ENCODE results near the gene DDT.
"Not testable (repeated sequence)": the region's sequence is repeated elsewhere in the genome, so short reads cannot be mapped to it uniquely, and the experiment has no call there.

The DDT gene

GRCh38 chr22:23986538-23987178 is 12.4 kb upstream of the DDT start:
- DNase-seq, result not testable (repeated sequence)

GRCh38 chr22:23986089-23986488 is 11.8 kb upstream of the DDT start:
- DNase-seq, result not testable (repeated sequence)

GRCh38 chr22:23984430-23984829 is 10.2 kb upstream of the DDT start:
- DNase-seq, result no peak

- not testable (repeated sequence) for DNase-seq
Observed at GRCh38 chr22:23980567-23980966, 6.3 kb upstream of the DDT start.

- DNase-seq, result not testable (repeated sequence)
Observed at GRCh38 chr22:23979557-23980240, 5.5 kb upstream of the DDT start, which contains the start of gene GSTT2. Gene GSTT2 (plus strand): TSS chr22:23980134.

- not testable (repeated sequence) for DNase-seq
Observed at GRCh38 chr22:23977304-23977703, 3.1 kb upstream of the DDT start.

GRCh38 chr22:23974836-23975352 is 653 bp upstream of the DDT start:
- DNase-seq, result not testable (repeated sequence)

GRCh38 chr22:23971927-23972326 is 2.3 kb downstream of the DDT start:
- not testable (repeated sequence) for DNase-seq

GRCh38 chr22:23970816-23971486 is 3.3 kb downstream of the DDT start:
- DNase-seq, result no peak

GRCh38 chr22:23970201-23970641 is 4.0 kb downstream of the DDT start:
- no peak for DNase-seq

- no peak for DNase-seq
Observed at GRCh38 chr22:23969071-23969470, 5.2 kb downstream of the DDT start.

- not testable (repeated sequence) for DNase-seq
Observed at GRCh38 chr22:23966568-23966967, 7.7 kb downstream of the DDT start, which contains the start of gene DDTL. Gene DDTL (plus strand): TSS chr22:23966888. CDS start chr22:23966915, 27 bp downstream.

- not testable (repeated sequence) for DNase-seq
Observed at GRCh38 chr22:23966094-23966493, 8.1 kb downstream of the DDT start.

- not testable (repeated sequence) for DNase-seq
Observed at GRCh38 chr22:23961084-23961771, 13.0 kb downstream of the DDT start, which contains the start of gene GSTT2B. Gene GSTT2B (minus strand): TSS chr22:23961195. CDS start chr22:23961131, 64 bp downstream.

- peak; percentile 93 for DNase-seq
Observed at GRCh38 chr22:23956301-23956900, 17.8 kb downstream of the DDT start.

- DNase-seq, result not testable (repeated sequence)
Observed at GRCh38 chr22:23955886-23956285, 18.4 kb downstream of the DDT start.

- DNase-seq, result not testable (repeated sequence)
Observed at GRCh38 chr22:23954991-23955305, 19.3 kb downstream of the DDT start.

GRCh38 chr22:23954193-23954990 is 19.8 kb downstream of the DDT start:
- not testable (repeated sequence) for DNase-seq

- DNase-seq, result not testable (repeated sequence)
Observed at GRCh38 chr22:23953485-23953884, 20.8 kb downstream of the DDT start.

- DNase-seq, result not testable (repeated sequence)
Observed at GRCh38 chr22:23952794-23953405, 21.3 kb downstream of the DDT start.

- not testable (repeated sequence) for DNase-seq
Observed at GRCh38 chr22:23951383-23951782, 22.9 kb downstream of the DDT start.
